SU-DHL-6 (cell line): ENCODE data around the gene CHCHD3.

ENCODE experiments used
- CTCF ChIP-seq: fragments of 200-600 bp; sonication (generic); IDR thresholded peaks from one replicate; pipeline ENCODE4 v1.5.1; 2017; ENCODE audit warnings: antibody characterized with exemption, mild to moderate bottlenecking, low read length, moderate library complexity; ENCODE audit not compliant: insufficient read depth, poor library complexity, severe bottlenecking
- EZH2phosphoT487 ChIP-seq: fragments of 200-600 bp; sonication (generic), shearing (Covaris generic); conservative IDR thresholded peaks from 2 replicates; pipeline ENCODE4 v1.6.1; 2018; ENCODE audit warnings: mild to moderate bottlenecking, antibody characterized with exemption, low read length, moderate library complexity, mixed read lengths

GRCh38 chr7:133047321-133047720 is 34.6 kb downstream of the CHCHD3 start:
- TF ChIP-seq CTCF (no peak), EZH2phosphoT487 (no peak)
